NCI-H460 (cell line): ENCODE measurements around the gene BICD1. TPM values are rescaled to one million over a fixed set of nuclear protein-coding genes. Genes with fewer than 3 reads are reported as not detected.

Source experiments
- DNase-seq: peaks from one replicate; pipeline ENCODE4 v3.0.0-alpha.2; 2016; ENCODE audit warnings: low read depth; ENCODE audit errors: extremely low read depth
- total RNA-seq: library from RNA; depleted of rRNA; stranded (reverse); fragments of >200 nt; shearing (Covaris generic); gene quantifications from 2 replicates; pipeline ENCODE4 v1.2.3, GENCODE V29; 2014

The BICD1 gene
- total RNA-seq, 1 experiment from 2014 or later: 7.2 TPM

- no peak for DNase-seq
Observed at GRCh38 chr12:32233568-32233967, 126.9 kb downstream of the BICD1 start.

DNA sequence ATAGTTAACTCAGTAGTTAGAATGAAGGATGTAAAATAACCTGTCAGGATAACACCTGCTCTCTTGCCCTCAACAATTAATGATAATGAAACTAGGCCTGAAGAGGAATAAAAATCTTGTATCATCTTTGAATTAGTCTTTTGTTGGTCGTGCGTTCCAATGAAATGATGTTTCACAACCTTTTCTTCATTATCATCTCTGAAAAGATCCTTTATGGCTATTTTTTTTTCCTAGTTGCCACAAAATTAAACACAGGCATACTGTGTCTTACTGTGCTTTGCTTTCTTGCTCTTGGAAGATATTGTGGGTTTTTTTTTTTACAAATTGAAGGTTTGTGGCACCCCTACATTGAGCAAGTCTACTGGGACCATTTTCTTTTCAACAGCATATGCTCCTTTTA is 128.6 kb downstream of the BICD1 start:
- no peak for DNase-seq

- DNase-seq: no peak
Observed at GRCh38 chr12:32240162-32240561, 133.5 kb downstream of the BICD1 start.

- DNase-seq: no peak
Observed at GRCh38 chr12:32240831-32241230, 134.2 kb downstream of the BICD1 start.

DNA sequence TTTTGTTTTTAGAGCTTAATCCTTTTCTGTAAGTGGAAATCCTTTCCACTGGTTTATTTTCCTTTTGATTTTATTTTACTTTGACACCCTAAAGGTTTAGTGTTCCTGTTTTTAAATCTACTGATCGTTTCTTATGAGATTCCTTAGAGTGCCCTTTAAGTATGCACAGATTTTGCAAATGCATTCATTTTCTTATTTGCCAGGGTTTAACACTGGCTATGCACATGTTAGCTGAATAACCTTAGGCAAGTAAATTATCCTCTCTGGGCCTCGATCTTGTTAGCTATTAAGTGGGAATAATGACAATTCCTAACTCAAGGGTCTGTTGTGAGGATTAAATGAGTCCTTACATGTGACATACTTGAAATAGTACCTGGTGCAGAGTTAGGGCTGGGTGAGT is 136.0 kb downstream of the BICD1 start:
- no peak for DNase-seq

- DNase-seq: no peak
Observed at GRCh38 chr12:32248441-32249140, 141.9 kb downstream of the BICD1 start.

GRCh38 chr12:32249777-32250176 is 143.1 kb downstream of the BICD1 start:
- no peak for DNase-seq

DNA sequence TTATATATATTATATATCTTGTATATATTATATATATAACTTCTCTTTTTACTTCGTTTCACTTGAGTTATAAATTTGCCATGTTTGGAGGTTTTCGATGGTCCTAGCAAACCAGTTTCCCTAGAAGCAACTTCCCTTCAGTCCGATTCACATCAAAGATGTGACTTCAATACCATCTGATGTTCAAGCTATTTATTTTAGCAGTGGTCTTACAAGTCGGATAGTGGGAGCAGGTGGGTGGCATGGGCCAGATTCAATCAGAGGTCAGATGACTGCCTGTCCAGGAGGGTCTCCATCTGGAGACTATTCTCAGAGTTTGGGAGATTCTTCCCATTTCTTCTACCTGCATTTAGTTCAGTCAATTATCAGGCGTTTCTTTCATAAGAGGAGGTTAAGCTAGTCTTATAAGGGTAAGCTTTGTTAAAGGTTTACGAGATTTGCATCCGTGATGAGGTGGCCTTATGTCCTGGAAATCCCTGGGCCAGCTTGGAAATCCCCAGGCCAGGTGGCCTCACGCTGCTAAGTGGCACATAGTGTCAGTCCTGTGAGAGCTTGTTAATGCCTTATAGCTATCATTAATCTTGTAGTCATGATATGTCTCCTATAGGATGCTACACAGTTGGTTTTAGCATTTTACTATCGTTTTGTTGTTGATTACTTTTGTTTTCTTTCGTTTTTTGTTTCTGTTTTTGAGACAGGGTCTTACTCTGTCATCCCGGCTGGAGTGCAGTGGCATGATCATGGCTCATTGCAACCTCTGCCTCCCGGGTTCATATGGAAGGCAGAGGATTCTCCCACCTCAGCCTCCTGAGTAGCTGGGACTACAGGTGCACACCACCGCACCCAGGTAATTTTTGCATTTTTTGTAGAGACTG is 145.8 kb downstream of the BICD1 start:
- DNase-seq: no peak

GRCh38 chr12:32253154-32253790 is 146.6 kb downstream of the BICD1 start:
- DNase-seq: no peak

DNA sequence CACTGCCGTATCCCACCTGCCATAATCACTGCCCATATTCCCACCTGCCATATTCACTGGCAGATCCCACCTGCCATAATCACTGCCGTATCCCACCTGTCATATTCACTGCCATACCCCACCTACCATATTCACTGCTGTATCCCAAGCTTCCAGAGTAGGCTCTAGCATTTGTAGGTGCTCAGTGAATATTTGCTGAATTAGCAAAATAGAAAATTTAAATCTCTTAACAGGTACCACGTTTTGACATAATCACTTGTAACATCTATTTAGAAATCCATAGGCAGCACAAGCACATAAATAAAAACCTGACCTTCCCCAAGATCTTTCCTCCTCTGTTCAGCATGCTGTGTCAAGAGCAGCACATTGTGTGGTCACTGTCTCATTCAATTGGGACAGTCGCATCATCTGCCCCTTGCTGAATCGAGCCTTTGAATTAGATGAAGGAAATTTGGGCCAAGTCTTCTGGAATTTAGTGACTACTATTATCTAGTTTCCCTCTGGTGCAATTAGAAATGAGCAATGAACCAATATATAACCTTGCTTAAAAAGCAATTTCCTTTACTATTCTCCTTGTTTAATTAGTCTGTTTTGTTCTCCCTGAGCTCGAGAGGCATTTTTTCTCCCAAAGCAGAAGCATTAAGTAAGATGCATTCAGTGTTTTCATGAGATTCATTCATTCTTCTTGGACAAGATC is 147.8 kb downstream of the BICD1 start:
- DNase-seq: no peak

GRCh38 chr12:32255588-32255987 is 148.9 kb downstream of the BICD1 start:
- DNase-seq: no peak

DNA sequence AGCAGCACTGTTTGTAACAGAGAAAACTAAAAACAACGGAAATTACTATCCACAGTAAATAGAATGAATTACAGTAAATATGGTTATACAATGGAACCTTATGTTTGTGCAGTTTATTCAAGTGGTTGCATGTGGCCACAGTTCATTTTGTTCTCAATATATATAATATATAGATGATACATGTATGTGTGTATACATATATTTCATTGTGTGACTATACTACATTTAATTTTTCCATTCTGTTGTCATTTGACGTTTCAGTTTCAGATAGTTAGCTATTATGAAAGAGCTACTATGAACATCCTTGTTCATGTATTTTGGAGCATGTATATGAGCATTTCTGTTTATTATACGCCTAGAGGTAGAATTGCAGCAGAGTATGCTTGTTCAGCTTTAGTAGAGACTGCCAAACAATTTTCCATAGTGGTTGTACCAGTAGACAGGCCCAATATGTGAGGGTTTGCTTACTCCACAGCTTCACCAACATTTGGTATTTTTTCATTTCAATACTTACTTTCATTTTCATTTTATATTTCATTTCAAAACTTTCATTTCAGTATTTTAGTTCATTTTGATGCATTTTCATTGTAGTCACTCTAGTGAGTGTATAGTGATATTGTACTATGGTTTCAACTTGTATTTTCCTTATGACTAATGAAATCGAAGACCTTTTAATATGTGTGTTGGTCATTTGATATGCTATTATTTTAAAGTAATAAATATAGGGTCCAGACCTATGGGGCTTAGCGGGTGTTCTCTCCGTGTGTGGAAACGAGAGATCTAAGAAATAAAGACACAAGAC is 151.2 kb downstream of the BICD1 start:
- no peak for DNase-seq

DNA sequence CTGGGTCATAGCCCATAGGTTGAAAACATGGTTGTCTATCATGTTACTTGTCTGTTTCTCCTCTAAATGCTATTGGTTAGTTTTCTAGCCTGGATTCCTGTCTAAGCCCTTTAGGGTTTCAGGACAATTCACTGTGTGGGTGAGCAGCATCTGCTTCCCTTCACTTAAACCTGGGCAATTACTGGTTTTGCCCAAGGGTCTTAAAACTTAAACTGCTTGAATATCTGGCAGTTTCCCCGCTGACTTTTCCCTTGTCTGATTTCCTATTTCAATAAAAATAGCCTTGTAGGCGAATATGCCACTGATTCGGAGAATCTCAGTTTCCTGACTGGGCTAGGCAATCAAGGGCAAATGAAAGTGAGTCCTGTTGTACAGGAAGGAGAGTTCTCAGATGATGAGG is 154.0 kb downstream of the BICD1 start:
- no peak for DNase-seq

GRCh38 chr12:32261638-32262037 is 155.0 kb downstream of the BICD1 start:
- DNase-seq: no peak

DNA sequence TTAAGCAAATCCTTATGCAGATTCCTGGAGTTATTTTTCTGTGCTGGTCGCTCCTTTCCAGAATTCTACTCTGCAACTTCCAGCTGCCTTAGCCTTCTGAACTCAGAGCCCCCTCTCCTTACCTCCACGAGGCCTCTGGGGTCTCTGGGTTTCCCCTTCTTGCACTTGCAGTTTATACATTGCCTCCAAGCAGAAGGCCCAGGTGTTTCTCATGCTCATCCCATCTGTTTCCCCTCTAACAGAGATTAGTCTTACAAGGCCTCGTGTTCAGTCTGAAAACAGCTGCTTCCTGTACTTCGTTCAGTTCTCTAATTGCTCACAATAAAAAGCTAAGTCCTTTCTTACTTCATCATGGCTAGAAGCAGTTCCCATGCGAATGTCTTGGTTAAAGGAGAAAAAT is 158.3 kb downstream of the BICD1 start:
- no peak for DNase-seq

DNA sequence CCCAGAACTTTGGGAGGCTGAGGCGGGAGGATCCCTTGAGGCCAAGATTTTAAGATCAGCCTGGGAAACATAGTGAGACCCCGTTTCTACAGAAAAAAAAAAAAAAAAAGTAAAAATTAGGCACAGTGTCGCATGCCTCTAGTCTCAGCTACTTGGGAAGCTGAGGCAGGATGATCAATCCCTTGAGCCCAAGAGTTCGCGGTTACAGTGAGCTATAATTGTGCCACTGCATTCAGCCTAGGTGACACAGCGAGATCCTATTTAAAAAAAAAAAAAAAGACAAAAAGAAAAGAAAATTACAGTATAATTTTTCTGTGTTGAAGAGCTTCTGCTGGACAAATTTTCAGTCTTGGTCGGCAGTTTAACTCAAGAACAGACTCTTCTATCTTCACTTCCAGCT is 158.8 kb downstream of the BICD1 start:
- DNase-seq: no peak

DNA sequence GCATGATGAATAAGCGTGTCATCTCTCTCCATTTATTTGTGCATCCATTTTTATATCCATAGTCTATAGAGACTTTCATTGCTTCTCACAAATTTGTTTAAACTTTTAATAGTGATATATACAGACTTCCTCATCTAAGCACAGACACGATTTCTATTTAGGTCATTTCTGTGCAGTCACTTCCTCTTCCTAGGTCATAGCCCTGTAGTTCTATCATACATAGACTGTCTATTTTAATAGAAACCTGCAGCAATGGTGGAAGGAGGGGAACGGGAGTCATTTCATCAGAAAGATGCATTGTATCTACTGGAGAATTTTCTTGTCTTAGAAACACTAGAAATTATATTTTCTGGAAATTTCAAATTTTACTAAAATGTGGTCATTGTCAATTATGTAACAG is 159.3 kb downstream of the BICD1 start:
- DNase-seq: no peak

GRCh38 chr12:32266756-32267155 is 160.1 kb downstream of the BICD1 start:
- no peak for DNase-seq

DNA sequence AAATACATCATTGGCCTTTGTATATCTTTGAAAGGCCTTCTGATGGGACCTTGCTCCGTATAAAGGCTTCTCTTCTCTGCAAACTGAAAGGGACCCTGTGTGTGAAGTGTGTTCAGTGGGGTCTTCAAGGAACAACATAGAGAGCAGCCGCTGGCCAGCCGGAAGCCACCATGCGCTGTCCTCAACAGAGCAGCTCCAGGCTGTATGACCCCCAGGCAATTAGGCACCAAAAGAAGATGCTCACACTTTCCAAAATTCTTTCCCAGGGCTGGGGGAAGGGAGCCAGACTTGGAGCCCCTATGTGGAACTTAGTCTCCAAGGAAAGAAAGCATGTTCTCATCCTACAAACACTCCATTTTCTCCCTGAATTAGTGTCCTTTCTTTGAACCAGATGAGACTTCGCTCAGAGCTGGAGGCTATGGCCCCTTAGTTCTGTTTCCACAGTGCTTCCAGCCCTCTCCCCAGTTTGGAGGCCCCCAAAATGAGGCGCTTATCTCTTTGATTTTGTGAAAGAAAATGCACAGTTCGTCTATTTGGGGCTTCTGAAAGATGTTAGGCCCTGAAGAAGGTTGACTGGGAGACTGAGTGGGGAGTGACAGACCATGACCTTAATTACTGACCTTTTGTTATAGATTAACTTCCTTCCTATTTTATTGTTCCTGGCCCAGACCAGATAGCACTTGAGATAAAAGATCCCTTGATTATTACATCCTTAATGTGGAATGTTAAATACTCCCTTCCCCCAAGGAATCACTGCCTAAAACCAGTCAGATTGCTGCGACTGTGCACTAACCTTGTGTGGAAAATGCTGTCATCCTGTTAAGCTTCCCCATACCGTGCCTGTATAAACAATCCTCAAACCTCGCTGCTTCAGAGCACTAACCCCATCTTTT is 164.4 kb downstream of the BICD1 start:
- no peak for DNase-seq
